K562 (cell line): Measurements from ENCODE around the gene SLC28A1.

Experiments used
- NR2C2 ChIP-seq, 2 experiments: fragments of 200-800 bp in 1 of 2; sonication (Bioruptor generic) in 1 of 2; sonication (generic) in 1 of 2; formaldehyde crosslinking in 1 of 2; IDR thresholded peaks; 2 replicates each; pipeline versions ENCODE4 v1.6.1 to v1.8.0; 2016 to 2022; ENCODE audit warnings: mild to moderate bottlenecking in 1 of 2, missing compliant biosample characterization in 1 of 2, missing genetic modification characterization in 1 of 2, missing genetic modification reagents in 1 of 2
- TF ChIP-seq, protein P1 (sequence below), 3 experiments: IDR thresholded peaks in 2 of 3; conservative IDR thresholded peaks in 1 of 3; 2 replicates each; pipeline ENCODE4 v1.5.1; 2011 to 2012; ENCODE audit warnings: low read length in 3 of 3, mild to moderate bottlenecking in 3 of 3, control low read depth in 2 of 3, improper control_type of control experiment in 1 of 3, inconsistent platforms in 1 of 3, low read depth in 1 of 3, mixed read lengths in 1 of 3, moderate library complexity in 1 of 3; ENCODE audit not compliant: insufficient read depth in 2 of 3

- TF ChIP-seq, protein P1, sequence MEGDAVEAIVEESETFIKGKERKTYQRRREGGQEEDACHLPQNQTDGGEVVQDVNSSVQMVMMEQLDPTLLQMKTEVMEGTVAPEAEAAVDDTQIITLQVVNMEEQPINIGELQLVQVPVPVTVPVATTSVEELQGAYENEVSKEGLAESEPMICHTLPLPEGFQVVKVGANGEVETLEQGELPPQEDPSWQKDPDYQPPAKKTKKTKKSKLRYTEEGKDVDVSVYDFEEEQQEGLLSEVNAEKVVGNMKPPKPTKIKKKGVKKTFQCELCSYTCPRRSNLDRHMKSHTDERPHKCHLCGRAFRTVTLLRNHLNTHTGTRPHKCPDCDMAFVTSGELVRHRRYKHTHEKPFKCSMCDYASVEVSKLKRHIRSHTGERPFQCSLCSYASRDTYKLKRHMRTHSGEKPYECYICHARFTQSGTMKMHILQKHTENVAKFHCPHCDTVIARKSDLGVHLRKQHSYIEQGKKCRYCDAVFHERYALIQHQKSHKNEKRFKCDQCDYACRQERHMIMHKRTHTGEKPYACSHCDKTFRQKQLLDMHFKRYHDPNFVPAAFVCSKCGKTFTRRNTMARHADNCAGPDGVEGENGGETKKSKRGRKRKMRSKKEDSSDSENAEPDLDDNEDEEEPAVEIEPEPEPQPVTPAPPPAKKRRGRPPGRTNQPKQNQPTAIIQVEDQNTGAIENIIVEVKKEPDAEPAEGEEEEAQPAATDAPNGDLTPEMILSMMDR (IDR thresholded peaks at IDR 0.05 in 2 of 3, conservative IDR thresholded peaks at IDR 0.05 in 1 of 3; ENCODE audit: insufficient read depth in 2 of 3, low read depth in 1 of 3, low read length in 3 of 3), result no peak
- TF ChIP-seq NR2C2 (CRISPR knock-in tag; IDR thresholded peaks at IDR 0.05) (no peak), NR2C2 (tag; IDR thresholded peaks at IDR 0.05) (no peak)
These were observed 9.1 kb downstream of the SLC28A1 start for GRCh38 chr15:84893607-84894006.
